HG03432 (cell line): ENCODE results near the gene TLE7.

Experiments
- ATAC-seq: cut with Tn5 transposase; IDR thresholded peaks from one replicate; pipeline ENCODE4 v1.9.1; 2021; ENCODE audit warnings: mild to moderate bottlenecking, moderate library complexity; ENCODE audit not compliant: unreplicated experiment

Gene TLE7

DNA sequence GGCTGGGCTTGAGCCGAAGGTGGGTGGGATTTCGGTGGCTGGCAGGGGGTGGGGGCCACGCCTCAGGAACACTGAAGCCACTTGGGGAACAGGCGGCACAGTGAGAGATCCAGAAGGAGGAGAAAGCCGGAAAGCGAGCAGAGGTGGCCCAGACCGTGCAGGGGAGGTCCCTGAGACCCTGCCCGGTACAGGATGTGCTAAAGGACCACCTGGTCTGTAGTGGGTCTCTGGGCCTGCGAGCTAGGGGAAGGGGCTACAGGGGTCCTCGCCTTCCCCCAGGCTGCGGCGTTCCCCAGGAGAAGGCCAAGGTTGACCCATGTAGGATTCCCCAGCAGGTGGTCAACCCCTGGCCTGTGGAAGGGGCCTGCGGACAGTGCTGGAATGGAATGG lies at the start of gene TLE7:
TLE7 (minus strand) TSS at position 4 of the 390 bp plus-strand sequence. CDS start 8,730 bp downstream, outside the sequence.
- ATAC-seq, result no peak

DNA sequence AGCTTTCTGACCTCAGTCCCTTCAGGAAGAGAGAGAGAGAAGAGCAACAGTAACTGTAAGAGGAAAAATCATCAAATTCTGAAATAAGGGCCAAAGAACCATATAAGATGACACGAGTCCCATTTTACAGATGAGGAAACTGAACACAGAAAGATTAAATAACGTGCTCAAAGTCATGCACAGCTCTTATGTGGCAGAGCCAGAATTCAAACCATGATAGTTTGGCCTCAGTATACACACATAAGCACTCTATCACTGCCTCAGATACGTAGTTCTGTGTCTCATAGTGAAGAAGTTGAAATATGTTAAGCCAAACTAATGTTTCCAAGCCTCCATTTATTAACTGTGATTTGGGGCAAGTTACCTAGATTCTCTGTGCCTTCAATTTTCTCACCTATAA lies 49.2 kb upstream of the TLE7 start:
- ATAC-seq, result no peak

DNA sequence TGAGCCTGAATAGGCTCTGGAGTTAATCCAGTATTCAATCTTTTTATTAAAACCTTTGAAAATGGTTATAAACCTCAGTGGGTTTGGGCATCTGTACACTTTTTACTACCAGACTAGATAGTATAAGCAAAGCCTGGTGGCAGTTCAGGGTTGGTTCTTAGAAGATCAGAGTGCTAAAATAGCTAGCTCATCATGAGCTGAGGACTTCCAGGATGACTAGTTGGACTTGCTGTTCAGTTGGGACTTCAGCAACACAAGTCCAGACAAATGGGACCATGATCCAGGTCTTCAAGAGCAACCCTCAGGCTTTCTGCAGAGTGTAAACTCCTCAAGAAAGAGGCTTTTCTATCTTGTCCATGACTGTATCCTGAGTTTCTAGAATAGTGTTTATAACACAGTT lies 48.5 kb upstream of the TLE7 start:
- ATAC-seq, result no peak

GRCh38 chr16:71489122-71489521 lies 47.3 kb upstream of the TLE7 start, which contains the start of gene ZNF19:
Gene ZNF19 (minus strand): TSS chr16:71489324. CDS start chr16:71482114, 7,210 bp downstream.
- ATAC-seq, result no peak

DNA sequence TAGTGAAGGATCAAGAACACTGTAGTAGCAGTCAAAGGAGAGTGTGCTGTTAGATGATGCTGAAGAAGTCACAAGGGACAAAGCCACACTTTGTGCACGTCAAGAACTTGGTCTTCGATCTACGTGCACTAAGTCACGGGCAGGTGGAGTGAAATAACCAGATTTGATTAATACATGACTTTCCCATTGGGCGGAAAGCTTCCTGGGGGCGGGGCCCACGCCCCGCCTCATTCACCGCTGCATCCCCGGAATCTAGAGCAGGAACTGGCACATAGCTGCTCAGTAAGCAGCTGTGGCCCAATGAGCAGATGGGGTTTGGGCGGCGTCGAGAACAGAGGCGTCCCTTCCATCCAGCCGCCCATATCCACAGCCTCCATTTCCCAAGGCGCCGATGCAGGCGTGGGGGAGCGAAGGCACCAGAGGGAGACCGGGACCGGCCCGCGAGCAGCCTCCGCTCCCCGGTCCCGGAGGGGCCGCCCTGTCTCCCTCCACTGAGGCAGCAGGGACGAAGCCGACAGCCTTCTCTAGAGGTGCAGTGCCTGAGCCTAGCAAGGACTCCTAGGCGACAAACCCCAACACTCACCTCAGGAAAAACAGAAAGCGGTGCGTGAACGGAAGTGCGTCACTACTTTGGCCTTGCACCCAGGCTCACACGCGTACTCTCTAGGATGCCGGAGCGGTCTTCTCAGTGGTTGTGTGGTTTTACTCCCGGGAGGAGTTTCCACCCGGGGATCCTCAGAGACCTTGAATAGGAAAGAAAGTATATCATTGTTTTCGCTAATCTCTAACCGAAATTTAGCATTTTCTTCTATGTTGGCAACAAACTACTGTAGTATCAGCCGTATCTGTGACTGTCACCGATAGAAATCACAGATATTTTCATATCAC lies 42.4 kb upstream of the TLE7 start:
- peak; percentile 93 for ATAC-seq

- ATAC-seq, result no peak
Observed at GRCh38 chr16:71482569-71482968, 40.7 kb upstream of the TLE7 start.

DNA sequence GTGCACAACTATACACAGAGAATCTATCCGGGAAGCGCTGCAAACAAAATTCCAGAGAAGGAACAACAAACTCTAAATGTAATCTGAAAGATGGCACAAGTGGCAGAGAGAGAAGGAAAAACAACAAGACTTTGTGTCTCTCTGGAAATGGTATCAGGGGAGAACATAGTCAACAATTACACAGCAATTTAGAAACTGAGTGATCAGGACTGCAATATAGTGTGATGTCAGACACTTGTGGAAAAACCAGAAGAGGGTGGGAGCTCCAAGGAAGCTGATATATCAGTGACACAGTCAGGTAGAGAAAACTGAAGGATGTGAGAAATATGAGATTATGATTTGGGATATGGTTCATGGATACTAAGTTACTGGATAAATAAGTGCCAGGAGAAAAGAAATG lies 39.1 kb upstream of the TLE7 start:
- no peak for ATAC-seq

DNA sequence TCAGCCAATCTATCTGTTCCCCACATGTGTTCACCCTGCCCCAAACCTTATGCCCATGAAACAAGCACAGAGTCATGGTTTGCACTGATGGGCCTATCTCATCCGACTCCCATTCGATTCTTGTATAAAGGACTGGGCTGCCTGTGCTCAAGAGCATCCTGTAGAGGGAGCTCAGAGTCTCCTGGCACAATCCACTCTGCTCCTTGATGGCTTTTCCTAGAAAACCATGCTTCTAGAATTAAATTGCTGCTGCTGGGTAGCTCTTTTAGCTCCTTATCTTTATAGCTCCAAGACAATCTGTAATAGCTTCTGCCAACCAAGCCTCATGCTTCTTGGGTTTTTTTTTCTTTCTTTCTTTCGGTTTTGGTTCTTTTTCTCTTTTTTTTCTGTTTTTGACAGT lies 37.6 kb upstream of the TLE7 start:
- no peak for ATAC-seq

DNA sequence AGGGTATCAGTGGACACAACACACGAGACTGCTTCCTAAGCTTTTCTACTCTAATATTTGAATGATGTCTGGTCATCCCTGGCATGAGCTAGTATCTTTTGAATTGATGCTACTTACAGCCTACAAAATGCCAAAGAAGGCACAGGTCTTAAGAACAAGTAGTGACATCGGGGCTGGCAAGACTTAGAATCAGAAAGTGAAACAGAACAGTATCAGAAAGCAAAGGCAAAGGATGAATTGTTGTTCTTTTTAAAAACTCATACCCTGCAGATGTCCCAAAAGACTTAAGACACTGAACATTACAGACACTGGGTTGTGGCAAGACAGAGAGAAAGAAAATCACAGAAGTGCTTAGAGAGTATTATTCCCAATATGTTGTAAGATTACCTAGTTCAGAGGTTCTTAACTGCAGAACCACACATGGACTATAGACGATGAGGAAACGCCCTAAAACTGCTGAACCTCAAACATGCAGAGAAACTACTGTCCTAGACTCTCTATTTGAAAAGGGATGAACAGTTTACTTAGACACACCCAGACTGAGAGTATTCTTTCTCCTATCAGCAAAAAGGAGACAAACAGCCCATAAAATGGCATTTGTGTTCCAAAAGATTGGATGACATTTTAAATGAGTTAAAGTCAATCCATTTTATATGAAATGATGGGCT lies 34.7 kb upstream of the TLE7 start:
- no peak for ATAC-seq

GRCh38 chr16:71474864-71475263 lies 33.0 kb upstream of the TLE7 start:
- ATAC-seq, result no peak

GRCh38 chr16:71473891-71474290 lies 32.0 kb upstream of the TLE7 start:
- no peak for ATAC-seq

DNA sequence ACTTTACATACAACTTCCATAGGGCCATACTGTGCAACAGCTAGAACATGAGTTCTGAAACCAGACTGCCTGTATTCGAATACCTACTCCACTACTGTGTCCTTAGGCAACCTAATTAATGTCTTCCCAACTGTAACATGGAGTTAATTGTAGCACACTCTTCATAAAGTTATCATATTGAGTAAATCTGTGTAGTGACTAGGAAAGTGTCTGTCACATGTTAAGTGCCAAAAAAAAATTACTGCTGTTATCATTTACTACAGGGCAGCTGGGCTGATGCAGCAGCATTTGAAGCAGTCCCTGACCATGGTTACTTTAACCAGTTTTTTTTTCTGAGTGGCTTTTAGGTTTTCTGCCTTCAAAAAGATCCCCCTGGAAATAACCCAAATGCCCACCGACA lies 31.1 kb upstream of the TLE7 start:
- ATAC-seq, result no peak

- no peak for ATAC-seq
Observed at GRCh38 chr16:71472051-71472450, 30.2 kb upstream of the TLE7 start.

DNA sequence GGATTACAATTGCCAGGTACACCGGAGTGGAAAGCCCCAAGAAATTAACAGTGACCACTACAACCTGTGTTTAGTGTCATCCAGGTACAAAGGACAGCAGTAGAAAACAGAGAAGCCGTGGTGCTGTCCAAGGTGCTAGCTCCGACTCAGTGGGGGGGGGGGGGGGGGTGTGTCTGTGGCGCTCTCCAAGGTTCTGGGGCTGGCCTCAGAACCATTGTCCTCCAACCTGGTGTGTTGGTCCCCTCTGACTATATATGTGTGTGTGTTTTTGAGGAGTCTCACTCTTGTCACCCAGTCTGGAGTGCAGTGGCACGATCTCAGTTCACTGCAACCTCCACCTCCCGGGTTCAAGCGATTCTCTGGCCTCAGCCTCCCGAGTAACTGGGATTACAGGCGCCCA lies 26.0 kb upstream of the TLE7 start:
- no peak for ATAC-seq

GRCh38 chr16:71464231-71464630 lies 22.4 kb upstream of the TLE7 start:
- ATAC-seq, result no peak

- ATAC-seq, result peak; percentile 99
Observed at GRCh38 chr16:71461686-71462648, 20.1 kb upstream of the TLE7 start, which contains the start of gene ZNF23. Gene ZNF23 (minus strand): TSS chr16:71462247. CDS start chr16:71456796, 5,451 bp downstream.

- no peak for ATAC-seq
Observed at GRCh38 chr16:71460941-71461340, 19.1 kb upstream of the TLE7 start.

DNA sequence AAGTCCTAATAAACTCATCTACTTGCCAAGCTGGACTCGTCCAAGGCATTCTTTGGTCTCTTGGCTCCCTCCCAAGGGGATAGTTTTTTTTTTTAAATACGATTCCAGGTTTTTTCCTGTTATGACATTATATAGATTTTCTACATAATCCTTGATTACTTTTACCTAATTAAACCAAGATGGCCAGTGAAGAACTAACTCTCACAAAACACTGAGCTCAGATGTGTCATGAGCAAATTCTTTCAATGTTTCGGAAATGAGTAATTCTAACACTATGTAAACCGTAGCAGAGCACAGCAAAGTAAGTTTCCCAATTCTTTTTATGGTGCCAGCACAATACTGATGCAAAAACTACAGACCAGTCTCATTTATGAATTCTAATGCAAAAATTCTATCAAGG lies 18.4 kb upstream of the TLE7 start:
- ATAC-seq, result no peak

- ATAC-seq, result no peak
Observed at GRCh38 chr16:71459510-71459909, 17.7 kb upstream of the TLE7 start.

- no peak for ATAC-seq
Observed at GRCh38 chr16:71456801-71457200, 14.9 kb upstream of the TLE7 start.

DNA sequence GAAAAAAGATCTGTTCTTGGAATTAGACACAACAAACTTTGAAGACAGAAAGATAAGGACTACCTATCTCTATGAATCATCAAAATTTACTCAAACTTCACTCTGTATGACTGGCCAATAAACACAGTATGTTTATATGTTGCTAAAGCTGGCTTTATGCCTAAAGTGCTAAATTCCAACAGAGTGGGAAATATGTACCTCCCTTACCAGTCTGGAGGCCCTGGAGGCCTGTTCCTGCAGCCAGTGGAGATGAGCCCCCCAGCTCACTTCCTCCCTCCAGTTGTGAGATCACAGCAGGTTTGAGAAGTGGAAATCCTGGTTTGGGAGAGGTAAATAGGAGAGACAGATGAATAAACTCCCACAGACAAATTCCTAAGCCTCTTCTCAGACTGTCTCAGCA lies 11.2 kb upstream of the TLE7 start:
- no peak for ATAC-seq
